Panc1 (cell line): Measurements from ENCODE around the gene NOP56. TPM values are rescaled to one million over a fixed set of nuclear protein-coding genes. Genes with fewer than 3 reads are reported as not detected.

Experiments
- ATAC-seq: fragments of 200-7000 bp; cut with Tn5 transposase; 2 replicates; pipeline ENCODE4 v1.9.1; 2020; ENCODE audit warnings: mild to moderate bottlenecking, moderate library complexity
- BruUV-seq: library from RNA; stranded (reverse); fragments of 400-500 nt; replicated peaks from 2 replicates; lab custom pipeline; 2021; lab: Mats Ljungman, UMichigan
- CTCF ChIA-PET: fragments of 300-600 bp; sonication (Branson Sonifier 250); formaldehyde crosslinking; loops from one replicate; lab custom pipeline; 2022; ENCODE audit warnings: antibody characterized with exemption; lab: Charles Lee
- POLR2A ChIA-PET: fragments of 300-600 bp; sonication (Branson Sonifier 250); formaldehyde crosslinking; loops from one replicate; lab custom pipeline; 2022; ENCODE audit warnings: antibody characterized with exemption; lab: Charles Lee
- DNase-seq: peaks from one replicate; pipeline ENCODE4 v3.0.0-alpha.2; 2010; ENCODE audit warnings: low read depth, low spot score
- H3K27ac ChIP-seq: 2 replicates; pipeline ENCODE4 v1.5.1; 2011; ENCODE audit warnings: mild to moderate bottlenecking, low read length, inconsistent platforms
- H3K27me3 ChIP-seq: fragments of 200-500 bp; sonication (Bioruptor generic); 2 replicates; pipeline ENCODE4 v1.6.0; 2014; ENCODE audit warnings: low read length, inconsistent platforms; ENCODE audit not compliant: control insufficient read depth, insufficient read depth
- H3K36me3 ChIP-seq: fragments of 200-500 bp; sonication (Bioruptor generic); 2 replicates; pipeline ENCODE4 v1.5.1; 2014; ENCODE audit warnings: inconsistent platforms, mild to moderate bottlenecking, low read length, moderate library complexity; ENCODE audit not compliant: control insufficient read depth, insufficient read depth
- H3K4me1 ChIP-seq: 2 replicates; pipeline ENCODE4 v1.5.1; 2011; ENCODE audit warnings: inconsistent platforms, mild to moderate bottlenecking, low read length, moderate library complexity; ENCODE audit not compliant: control insufficient read depth, insufficient read depth
- H3K4me3 ChIP-seq, 2 experiments: 2 replicates each; pipeline ENCODE4 v1.5.1; 2011 to 2012; ENCODE audit warnings: low read depth in 2 of 2, low read length in 2 of 2, mild to moderate bottlenecking in 2 of 2, inconsistent platforms in 1 of 2, moderate library complexity in 1 of 2
- H3K9me3 ChIP-seq: fragments of 200-500 bp; sonication (Bioruptor generic); 2 replicates; pipeline ENCODE4 v1.5.1; 2014; ENCODE audit warnings: low read depth, mild to moderate bottlenecking, inconsistent platforms, low read length, moderate library complexity; ENCODE audit not compliant: control insufficient read depth, insufficient read depth
- CTCF ChIP-seq: fragments of 450-650 bp; IDR thresholded peaks from 2 replicates; pipeline ENCODE4 v1.5.1; 2017; ENCODE audit warnings: mild to moderate bottlenecking
- POLR2AphosphoS5 ChIP-seq: IDR thresholded peaks from 2 replicates; pipeline ENCODE4 v1.6.1; 2012; ENCODE audit warnings: mild to moderate bottlenecking, low read depth, low read length, moderate library complexity
- REST ChIP-seq, 2 experiments: IDR thresholded peaks; 2 replicates each; pipeline ENCODE4 v1.6.1; 2011 to 2012; ENCODE audit warnings: low read depth in 2 of 2, control low read depth in 1 of 2, low read length in 1 of 2, mild to moderate bottlenecking in 1 of 2, moderate library complexity in 1 of 2; ENCODE audit not compliant: insufficient read depth in 1 of 2
- SIN3A ChIP-seq: IDR thresholded peaks from 2 replicates; pipeline ENCODE4 v1.6.1; 2012; ENCODE audit warnings: low read depth, mild to moderate bottlenecking, low read length, moderate library complexity, borderline replicate concordance; ENCODE audit not compliant: insufficient read depth
- TCF7L2 ChIP-seq: IDR thresholded peaks from 2 replicates; pipeline ENCODE4 v1.6.1; 2011; ENCODE audit warnings: mild to moderate bottlenecking, low read depth, low read length, inconsistent platforms
- in situ Hi-C: cut with HindIII; loops from 2 replicates; pipeline ENCODE4 v1.10.0; 2016; ENCODE audit warnings: low sequenced_read_pairs, low pct_unique_long_range_greater_than_20kb
- intact Hi-C: fragments of 100-400 bp; cut with micrococcal nuclease; formaldehyde crosslinking; loops from one replicate; pipeline ENCODE4 v1.10.0; 2022; ENCODE audit not compliant: unreplicated experiment
- total RNA-seq: library from RNA; stranded (reverse); gene quantifications from one replicate; pipeline ENCODE4 v1.2.1, GENCODE V29; 2021; ENCODE audit not compliant: unreplicated experiment

Gene NOP56
- total RNA-seq, 1 experiment from 2014 or later = 354 TPM

GRCh38 chr20:2698186-2698817 is 45.9 kb downstream of the NOP56 start:
- ATAC-seq (no peak), DNase-seq (no peak)
- H3K36me3 ChIP-seq = no peaks in the 10 kb centered on the region
- POLR2A ChIA-PET = no interaction called here
- in situ Hi-C loops = no loop called here
- H3K9me3 ChIP-seq = no peaks in the 10 kb centered on the region
- no peak overlapping the region for H3K4me3 ChIP-seq
- TF ChIP-seq REST (IDR thresholded peaks at IDR 0.05; ENCODE audit: insufficient read depth in 1 of 2, low read depth in 2 of 2, low read length in 1 of 2) = no peak
- TF ChIP-seq SIN3A = no peak
- no peak for TF ChIP-seq CTCF
- TF ChIP-seq POLR2AphosphoS5 = no peak
- no peak for TF ChIP-seq TCF7L2
- CTCF ChIA-PET = no interaction called here
- no peaks in the 10 kb centered on the region for H3K27me3 ChIP-seq
- H3K27ac ChIP-seq = no peak overlapping the region
- H3K4me1 ChIP-seq = no peaks in the 10 kb centered on the region; the same call in 1 of the 2 replicates
- intact Hi-C loops = no loop called here
- BruUV-seq = no TSS peak

GRCh38 chr20:2698912-2699311 is 46.5 kb downstream of the NOP56 start:
- DNase-seq = no peak
- TF ChIP-seq TCF7L2 (no peak), SIN3A (no peak), REST (IDR thresholded peaks at IDR 0.05; ENCODE audit: insufficient read depth in 1 of 2, low read depth in 2 of 2, low read length in 1 of 2) (no peak), CTCF (no peak), POLR2AphosphoS5 (no peak)
- no TSS peak for BruUV-seq
- CTCF ChIA-PET = no interaction called here
- no peaks in the 10 kb centered on the region; the same call in 1 of the 2 replicates for H3K4me1 ChIP-seq
- in situ Hi-C loops = no loop called here
- H3K27ac ChIP-seq = no peak overlapping the region
- H3K36me3 ChIP-seq = no peaks in the 10 kb centered on the region
- POLR2A ChIA-PET = no interaction called here
- no peaks in the 10 kb centered on the region for H3K27me3 ChIP-seq
- no peaks in the 10 kb centered on the region for H3K9me3 ChIP-seq
- intact Hi-C loops = no loop called here
- no peak overlapping the region for H3K4me3 ChIP-seq
- ATAC-seq = peak; percentile 48; the same call in 1 of the 2 replicates
